Activated T-helper 17 cell treated with anti-CD3 and anti-CD28 coated beads, Interleukin-2, amount 50 U/mL, for 72 hours (primary cell): ENCODE results near the gene GALM. TPM values are rescaled to one million over a fixed set of nuclear protein-coding genes. Genes with fewer than 3 reads are reported as not detected.
A peak's percentile ranks its signal among the peaks of the same experiment; 100 is the strongest.
"Not testable (repeated sequence)": the region's sequence is repeated elsewhere in the genome, so short reads cannot be mapped to it uniquely, and the experiment has no call there.

ENCODE experiments used
- ATAC-seq: fragments of 150-1000 bp; cut with Tn5 transposase; replicated peaks from 2 replicates; pipeline ENCODE4 v1.10.0; 2021; ENCODE audit warnings: mild to moderate bottlenecking, moderate library complexity
- H3K27ac Mint-ChIP-seq: one replicate; pipeline ENCODE4 v1.8.0; 2022; ENCODE audit warnings: mixed read lengths
- H3K27me3 Mint-ChIP-seq: one replicate; pipeline ENCODE4 v1.8.0; 2022; ENCODE audit warnings: mixed read lengths
- H3K36me3 Mint-ChIP-seq: one replicate; pipeline ENCODE4 v1.8.0; 2022; ENCODE audit warnings: low read depth, mild to moderate bottlenecking, mixed read lengths
- H3K4me1 Mint-ChIP-seq: one replicate; pipeline ENCODE4 v1.8.0; 2022; ENCODE audit warnings: mixed read lengths
- H3K4me3 Mint-ChIP-seq: one replicate; pipeline ENCODE4 v1.8.0; 2022; ENCODE audit warnings: mild to moderate bottlenecking, mixed read lengths
- H3K9me3 Mint-ChIP-seq: one replicate; pipeline ENCODE4 v1.8.0; 2022; ENCODE audit warnings: mixed read lengths
- total RNA-seq, 2 donors: library from RNA; stranded (reverse); gene quantifications; one replicate each; pipeline ENCODE4 v1.2.3, GENCODE V29; 2022

Gene GALM
- total RNA-seq, 2 donors from 2014 or later = 85.2 to 123 TPM

DNA sequence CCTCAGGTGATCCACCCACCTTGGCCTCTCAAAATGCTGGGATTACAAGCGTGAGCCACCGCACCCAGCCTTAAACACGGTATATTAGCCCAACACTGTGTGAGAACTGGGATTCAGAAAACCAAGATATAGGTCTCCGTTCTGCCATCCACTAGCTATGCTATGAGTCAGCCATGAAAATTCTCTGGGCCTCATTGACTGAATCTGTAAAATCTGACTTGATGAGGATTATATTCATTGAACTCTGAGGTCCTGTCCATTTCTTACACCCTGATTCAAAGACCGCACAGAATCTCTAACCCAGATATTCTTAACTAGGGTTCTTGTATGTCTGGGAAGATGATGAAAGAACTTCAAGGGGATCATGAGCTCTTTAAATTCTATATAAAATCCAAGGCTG lies 37.4 kb downstream of the GALM start:
- not testable (repeated sequence) for H3K27me3 Mint-ChIP-seq, ATAC-seq, H3K9me3 Mint-ChIP-seq, H3K27ac Mint-ChIP-seq
- Mint-ChIP-seq H3K4me3 (peak overlapping the region; percentile 42), H3K36me3 (peaks cover 79% of the 10 kb centered on the region), H3K4me1 (peaks cover 42% of the 10 kb centered on the region)

DNA sequence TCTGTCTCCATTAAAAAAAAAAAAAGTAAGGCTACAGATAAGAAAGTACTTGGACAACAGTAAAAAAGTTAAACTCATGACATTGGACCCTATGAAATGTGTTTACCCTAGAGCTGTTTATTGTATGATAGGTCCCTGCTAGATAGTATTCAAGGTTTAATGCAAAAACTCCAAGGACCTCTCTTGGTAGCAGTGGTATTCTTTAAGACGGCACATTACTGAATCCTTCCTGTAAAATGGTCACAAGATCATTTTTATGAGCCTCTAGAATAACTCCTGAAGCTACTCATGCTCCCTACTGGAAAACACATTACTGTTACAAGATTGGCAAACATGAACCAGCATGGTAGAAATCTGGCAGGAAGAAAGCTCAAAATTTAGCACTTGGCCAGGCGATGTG lies 38.8 kb downstream of the GALM start:
- Mint-ChIP-seq H3K27ac (no peak overlapping the region), H3K4me1 (peaks cover 51% of the 10 kb centered on the region), H3K9me3 (no peaks in the 10 kb centered on the region), H3K27me3 (no peaks in the 10 kb centered on the region), H3K4me3 (no peak overlapping the region), H3K36me3 (peaks cover 86% of the 10 kb centered on the region)
- ATAC-seq = no peak

DNA sequence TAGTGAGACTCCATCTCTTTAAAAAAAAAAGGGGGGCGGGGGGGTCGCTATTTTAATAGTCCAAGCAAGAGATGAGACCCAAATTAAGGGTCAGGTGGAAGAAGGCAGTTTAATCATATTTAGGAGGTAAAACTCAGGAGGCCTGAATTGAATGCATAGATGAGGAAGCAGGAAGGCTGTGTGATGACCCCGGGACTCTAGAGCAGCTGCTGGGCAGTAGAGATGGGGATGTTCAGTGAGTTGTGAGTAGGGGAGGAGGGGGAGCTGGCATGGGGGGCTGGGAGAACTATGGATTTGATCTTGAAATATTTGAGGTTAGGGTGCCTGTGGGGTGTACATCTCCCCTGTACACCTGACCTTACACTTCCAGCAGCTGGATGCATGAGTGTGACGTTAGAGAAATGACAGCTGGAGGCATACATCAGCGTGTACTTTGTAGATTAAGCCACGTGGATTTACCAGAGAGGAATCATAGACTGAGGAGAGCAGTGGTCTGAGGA lies 41.0 kb downstream of the GALM start:
- Mint-ChIP-seq H3K4me3 (peak overlapping the region; percentile 50), H3K4me1 (peaks cover 45% of the 10 kb centered on the region)

GRCh38 chr2:38708491-38708890 lies 42.6 kb downstream of the GALM start:
- not testable (repeated sequence) for H3K9me3 Mint-ChIP-seq, H3K27me3 Mint-ChIP-seq
- peak; percentile 31 for ATAC-seq
- peak overlapping the region; percentile 81 for H3K27ac Mint-ChIP-seq
- H3K4me3 Mint-ChIP-seq = peak overlapping the region; percentile 75
- peaks cover 89% of the 10 kb centered on the region for H3K36me3 Mint-ChIP-seq
- H3K4me1 Mint-ChIP-seq = peaks cover 42% of the 10 kb centered on the region

More for the DNA sequence above, 41.0 kb downstream of the GALM start:
- ATAC-seq = no peak
- Mint-ChIP-seq H3K36me3 (peaks cover 86% of the 10 kb centered on the region), H3K27me3 (no peaks in the 10 kb centered on the region), H3K27ac (peak overlapping the region; percentile 56), H3K9me3 (no peaks in the 10 kb centered on the region)

GRCh38 chr2:38708900-38709566 lies 43.1 kb downstream of the GALM start:
- H3K36me3 Mint-ChIP-seq = peaks cover 92% of the 10 kb centered on the region
- H3K9me3 Mint-ChIP-seq = no peaks in the 10 kb centered on the region
- H3K27me3 Mint-ChIP-seq = no peaks in the 10 kb centered on the region
- H3K27ac Mint-ChIP-seq = peak overlapping the region; percentile 81
- H3K4me1 Mint-ChIP-seq = peaks cover 41% of the 10 kb centered on the region
- peak overlapping the region; percentile 75 for H3K4me3 Mint-ChIP-seq
- ATAC-seq = peak; percentile 14

- H3K27me3 Mint-ChIP-seq = no peaks in the 10 kb centered on the region
- ATAC-seq = peak; percentile 82
- peaks cover 93% of the 10 kb centered on the region for H3K36me3 Mint-ChIP-seq
- peak overlapping the region; percentile 81 for H3K27ac Mint-ChIP-seq
- H3K9me3 Mint-ChIP-seq = no peaks in the 10 kb centered on the region
- H3K4me3 Mint-ChIP-seq = peak overlapping the region; percentile 75
- peaks cover 47% of the 10 kb centered on the region for H3K4me1 Mint-ChIP-seq
Observed at GRCh38 chr2:38709567-38710194, 43.8 kb downstream of the GALM start.

GRCh38 chr2:38711558-38711957 lies 45.6 kb downstream of the GALM start:
- no peaks in the 10 kb centered on the region for H3K9me3 Mint-ChIP-seq
- H3K4me1 Mint-ChIP-seq = peaks cover 46% of the 10 kb centered on the region
- no peaks in the 10 kb centered on the region for H3K27me3 Mint-ChIP-seq
- H3K27ac Mint-ChIP-seq = no peak overlapping the region
- H3K4me3 Mint-ChIP-seq = no peak overlapping the region
- peaks cover 96% of the 10 kb centered on the region for H3K36me3 Mint-ChIP-seq
- ATAC-seq = no peak

GRCh38 chr2:38712413-38712812 lies 46.5 kb downstream of the GALM start:
- Mint-ChIP-seq H3K9me3 (no peaks in the 10 kb centered on the region), H3K4me1 (peaks cover 38% of the 10 kb centered on the region), H3K4me3 (no peak overlapping the region), H3K27me3 (no peaks in the 10 kb centered on the region), H3K27ac (no peak overlapping the region), H3K36me3 (peaks cover 96% of the 10 kb centered on the region)
- ATAC-seq = no peak

DNA sequence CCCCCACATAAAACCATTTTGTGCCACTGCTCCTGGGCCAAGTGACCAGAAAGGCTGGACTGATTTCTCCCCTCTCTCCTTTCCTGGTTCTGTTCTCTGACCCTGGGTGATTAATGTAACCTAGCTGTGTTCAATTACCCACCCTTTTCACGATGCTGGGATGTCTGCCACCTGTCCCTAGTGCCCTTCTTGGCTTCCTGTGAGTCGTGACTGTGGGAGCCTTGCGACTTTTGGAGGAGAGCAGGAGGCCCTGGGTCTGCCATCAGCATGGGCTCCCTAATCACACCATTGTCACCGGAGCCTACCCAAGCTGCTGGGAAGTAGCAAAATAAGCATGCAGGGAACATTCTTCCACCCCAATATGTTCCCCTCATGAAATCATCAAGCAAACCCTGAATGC lies 47.0 kb downstream of the GALM start:
- no peaks in the 10 kb centered on the region for H3K27me3 Mint-ChIP-seq
- H3K4me1 Mint-ChIP-seq = peaks cover 36% of the 10 kb centered on the region
- H3K9me3 Mint-ChIP-seq = no peaks in the 10 kb centered on the region
- H3K27ac Mint-ChIP-seq = peak overlapping the region; percentile 86
- peak overlapping the region; percentile 70 for H3K4me3 Mint-ChIP-seq
- H3K36me3 Mint-ChIP-seq = peaks cover 96% of the 10 kb centered on the region
- no peak for ATAC-seq

GRCh38 chr2:38713338-38713737 lies 47.4 kb downstream of the GALM start:
- Mint-ChIP-seq H3K27ac (peak overlapping the region; percentile 86), H3K27me3 (no peaks in the 10 kb centered on the region), H3K4me3 (peak overlapping the region; percentile 70), H3K36me3 (peaks cover 100% of the 10 kb centered on the region), H3K9me3 (no peaks in the 10 kb centered on the region), H3K4me1 (peaks cover 35% of the 10 kb centered on the region)
- ATAC-seq = no peak

DNA sequence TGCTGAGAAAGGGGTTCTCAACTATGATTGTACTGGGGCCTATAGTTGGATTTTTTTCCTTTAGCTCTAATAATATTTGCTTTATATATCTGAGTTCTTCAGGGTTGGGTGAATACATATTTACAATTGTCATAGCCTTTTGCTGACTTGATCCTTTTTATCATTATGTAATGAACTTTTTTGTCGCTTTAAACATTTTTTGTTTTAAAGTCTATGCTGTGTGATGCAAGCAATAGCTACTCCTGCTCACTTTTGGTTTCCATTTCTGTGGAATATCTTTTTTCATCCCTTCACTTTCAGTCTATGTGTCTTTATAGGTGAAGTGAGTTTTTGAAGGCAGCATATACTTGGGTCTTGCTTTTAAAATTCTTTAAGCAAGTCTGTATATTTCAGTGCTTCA lies 49.0 kb downstream of the GALM start:
- H3K9me3 Mint-ChIP-seq, H3K27me3 Mint-ChIP-seq, ATAC-seq: not testable (repeated sequence)
- Mint-ChIP-seq H3K36me3 (peaks cover 99% of the 10 kb centered on the region), H3K4me3 (peak overlapping the region; percentile 70), H3K4me1 (peaks cover 26% of the 10 kb centered on the region), H3K27ac (peak overlapping the region; percentile 86)

- H3K27me3 Mint-ChIP-seq = no peaks in the 10 kb centered on the region
- H3K9me3 Mint-ChIP-seq = no peaks in the 10 kb centered on the region
Observed at GRCh38 chr2:38716185-38716584, 50.3 kb downstream of the GALM start.

DNA sequence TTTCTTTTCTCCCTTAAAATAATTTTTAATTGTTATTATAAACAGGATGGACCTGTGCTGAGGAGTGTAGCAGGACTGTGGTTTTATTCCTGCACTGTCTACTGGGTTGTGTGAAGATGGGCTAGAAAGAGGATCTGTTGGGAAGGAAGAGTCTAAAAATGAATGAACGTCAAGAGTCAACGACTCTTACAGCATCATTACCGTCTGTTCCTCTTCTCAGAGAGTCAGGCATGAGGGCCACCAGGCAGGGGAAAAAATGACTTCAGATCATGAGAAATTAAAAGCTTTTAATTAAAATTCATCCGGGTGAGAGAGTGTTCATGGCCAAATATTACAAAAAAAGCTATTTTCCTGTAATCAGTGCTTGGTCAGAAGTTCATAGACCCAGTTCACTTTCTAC lies 52.7 kb downstream of the GALM start:
- Mint-ChIP-seq H3K27me3 (no peaks in the 10 kb centered on the region), H3K36me3 (peaks cover 95% of the 10 kb centered on the region), H3K4me1 (peaks cover 44% of the 10 kb centered on the region), H3K4me3 (no peak overlapping the region), H3K9me3 (no peaks in the 10 kb centered on the region), H3K27ac (no peak overlapping the region)
- no peak for ATAC-seq

More at GRCh38 chr2:38716185-38716584, 50.3 kb downstream of the GALM start:
- H3K4me3 Mint-ChIP-seq = peak overlapping the region; percentile 70
- ATAC-seq = no peak
- peaks cover 35% of the 10 kb centered on the region for H3K4me1 Mint-ChIP-seq
- peak overlapping the region; percentile 86 for H3K27ac Mint-ChIP-seq
- H3K36me3 Mint-ChIP-seq = peaks cover 99% of the 10 kb centered on the region

DNA sequence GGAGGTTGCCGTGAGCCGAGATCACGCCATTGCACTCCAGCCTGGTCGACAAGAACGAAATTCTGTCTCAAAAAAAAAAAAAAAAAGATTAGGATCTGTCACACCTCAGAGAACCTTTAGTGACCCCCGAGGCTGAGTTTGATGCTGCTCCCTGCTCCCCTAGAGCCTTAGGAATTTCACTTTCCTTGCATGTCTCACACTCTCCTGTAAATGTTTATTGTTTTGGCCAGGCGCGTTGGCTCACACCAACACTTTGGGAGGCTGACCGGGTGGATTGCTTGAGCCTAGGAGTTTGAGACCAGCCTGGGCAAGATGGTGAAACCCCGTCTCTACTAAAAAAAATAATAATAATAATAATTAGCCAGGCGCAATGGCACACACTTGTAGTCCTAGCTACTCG lies 53.8 kb downstream of the GALM start:
- ATAC-seq = no peak
- Mint-ChIP-seq H3K4me1 (peaks cover 49% of the 10 kb centered on the region), H3K4me3 (no peak overlapping the region), H3K9me3 (no peaks in the 10 kb centered on the region), H3K36me3 (peaks cover 95% of the 10 kb centered on the region), H3K27ac (no peak overlapping the region), H3K27me3 (no peaks in the 10 kb centered on the region)

DNA sequence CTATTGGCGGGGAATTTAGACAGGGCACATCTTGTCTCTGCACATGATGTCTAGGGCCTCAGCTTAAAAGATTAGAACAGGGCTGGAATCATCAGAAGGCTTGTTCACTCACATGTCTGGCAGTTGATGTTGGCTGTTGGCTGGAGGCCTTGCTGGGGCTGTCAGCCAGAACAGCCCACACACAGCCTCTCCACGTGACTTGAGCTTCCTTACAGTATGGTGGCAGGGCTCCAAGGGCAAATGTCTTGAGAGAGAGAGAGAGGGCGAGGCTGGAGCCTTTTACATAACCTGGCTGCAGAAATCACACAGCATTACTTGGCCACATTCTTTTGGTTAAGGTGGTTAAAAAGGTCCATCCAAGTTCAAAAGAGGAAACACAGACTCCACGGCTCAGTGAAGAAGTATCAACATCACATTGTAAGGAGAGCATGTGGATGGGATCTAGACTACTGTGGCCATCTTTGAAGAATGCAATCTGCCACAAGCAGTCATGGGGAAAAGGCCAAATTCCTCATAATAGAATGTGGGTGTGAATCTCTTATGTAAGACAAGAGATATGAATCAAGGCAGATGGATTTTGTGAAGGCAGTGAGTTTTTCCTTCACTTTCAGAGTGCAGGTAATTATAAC lies 54.8 kb downstream of the GALM start:
- Mint-ChIP-seq H3K4me3 (peak overlapping the region; percentile 88), H3K4me1 (peaks cover 45% of the 10 kb centered on the region), H3K9me3 (no peaks in the 10 kb centered on the region), H3K27ac (peak overlapping the region; percentile 94), H3K27me3 (no peaks in the 10 kb centered on the region), H3K36me3 (peaks cover 95% of the 10 kb centered on the region)
- ATAC-seq = peak; percentile 12
